PFSK-1 (cell line): ENCODE data around the gene CPD.

Experiments
- FOXP2 ChIP-seq: optimal IDR thresholded peaks from 2 replicates; pipeline ENCODE3; 2011; ENCODE audit warnings: borderline replicate concordance, control low read depth, inconsistent platforms; ENCODE audit not compliant: insufficient read depth; ENCODE audit errors: extremely low read length, extremely low read depth
- POLR2AphosphoS5 ChIP-seq: IDR thresholded peaks from 2 replicates; pipeline ENCODE4 v1.6.1; 2012; ENCODE audit warnings: low read depth, mild to moderate bottlenecking, control low read depth, low read length, moderate library complexity
- SIN3A ChIP-seq: IDR thresholded peaks from 2 replicates; pipeline ENCODE4 v1.6.1; 2012; ENCODE audit warnings: mild to moderate bottlenecking, low read length, moderate library complexity, borderline replicate concordance; ENCODE audit not compliant: insufficient read depth
- TAF1 ChIP-seq: IDR thresholded peaks from 2 replicates; pipeline ENCODE4 v1.6.1; 2012; ENCODE audit warnings: low read length, control low read depth, borderline replicate concordance; ENCODE audit not compliant: insufficient read depth
- TF ChIP-seq, protein P1 (sequence below), 2 experiments: IDR thresholded peaks; 2 replicates each; pipeline versions ENCODE4 v1.6.1 to v1.8.0; 2011 to 2012; ENCODE audit warnings: low read depth in 2 of 2, low read length in 2 of 2, control low read depth in 1 of 2, inconsistent platforms in 1 of 2, mild to moderate bottlenecking in 1 of 2, moderate library complexity in 1 of 2; ENCODE audit not compliant: insufficient read depth in 1 of 2

The CPD gene

GRCh38 chr17:30454635-30455034, 75.9 kb downstream of the CPD start:
- TF ChIP-seq, protein P1, sequence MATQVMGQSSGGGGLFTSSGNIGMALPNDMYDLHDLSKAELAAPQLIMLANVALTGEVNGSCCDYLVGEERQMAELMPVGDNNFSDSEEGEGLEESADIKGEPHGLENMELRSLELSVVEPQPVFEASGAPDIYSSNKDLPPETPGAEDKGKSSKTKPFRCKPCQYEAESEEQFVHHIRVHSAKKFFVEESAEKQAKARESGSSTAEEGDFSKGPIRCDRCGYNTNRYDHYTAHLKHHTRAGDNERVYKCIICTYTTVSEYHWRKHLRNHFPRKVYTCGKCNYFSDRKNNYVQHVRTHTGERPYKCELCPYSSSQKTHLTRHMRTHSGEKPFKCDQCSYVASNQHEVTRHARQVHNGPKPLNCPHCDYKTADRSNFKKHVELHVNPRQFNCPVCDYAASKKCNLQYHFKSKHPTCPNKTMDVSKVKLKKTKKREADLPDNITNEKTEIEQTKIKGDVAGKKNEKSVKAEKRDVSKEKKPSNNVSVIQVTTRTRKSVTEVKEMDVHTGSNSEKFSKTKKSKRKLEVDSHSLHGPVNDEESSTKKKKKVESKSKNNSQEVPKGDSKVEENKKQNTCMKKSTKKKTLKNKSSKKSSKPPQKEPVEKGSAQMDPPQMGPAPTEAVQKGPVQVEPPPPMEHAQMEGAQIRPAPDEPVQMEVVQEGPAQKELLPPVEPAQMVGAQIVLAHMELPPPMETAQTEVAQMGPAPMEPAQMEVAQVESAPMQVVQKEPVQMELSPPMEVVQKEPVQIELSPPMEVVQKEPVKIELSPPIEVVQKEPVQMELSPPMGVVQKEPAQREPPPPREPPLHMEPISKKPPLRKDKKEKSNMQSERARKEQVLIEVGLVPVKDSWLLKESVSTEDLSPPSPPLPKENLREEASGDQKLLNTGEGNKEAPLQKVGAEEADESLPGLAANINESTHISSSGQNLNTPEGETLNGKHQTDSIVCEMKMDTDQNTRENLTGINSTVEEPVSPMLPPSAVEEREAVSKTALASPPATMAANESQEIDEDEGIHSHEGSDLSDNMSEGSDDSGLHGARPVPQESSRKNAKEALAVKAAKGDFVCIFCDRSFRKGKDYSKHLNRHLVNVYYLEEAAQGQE (IDR thresholded peaks at IDR 0.05; ENCODE audit: insufficient read depth in 1 of 2, low read depth in 2 of 2, low read length in 2 of 2), result no peak
- TF ChIP-seq FOXP2 (no peak), SIN3A (no peak), POLR2AphosphoS5 (no peak), TAF1 (no peak)

DNA sequence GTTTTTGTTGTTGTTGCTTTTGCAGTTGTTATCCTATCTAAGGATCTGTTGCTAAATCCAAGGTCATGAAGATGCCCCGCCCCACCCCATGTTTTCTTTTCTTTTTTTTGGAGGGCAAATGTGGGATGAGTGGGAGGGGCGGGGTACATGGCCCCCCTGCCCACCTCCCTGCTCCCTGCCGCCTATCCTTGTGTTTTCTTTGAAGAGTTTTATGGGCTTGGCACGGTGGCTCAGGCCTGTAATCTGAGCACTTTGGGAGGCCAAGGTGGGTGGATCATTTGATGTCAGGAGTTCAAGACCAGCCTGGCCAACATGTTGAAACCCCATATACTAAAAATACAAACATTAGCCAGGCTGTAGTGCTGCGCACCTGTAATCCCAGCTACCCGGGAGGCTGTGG, 79.6 kb downstream of the CPD start:
- TF ChIP-seq TAF1 (no peak), SIN3A (no peak), FOXP2 (no peak), POLR2AphosphoS5 (no peak)
- TF ChIP-seq, protein P1 (IDR thresholded peaks at IDR 0.05; ENCODE audit: insufficient read depth in 1 of 2, low read depth in 2 of 2, low read length in 2 of 2), result no peak

DNA sequence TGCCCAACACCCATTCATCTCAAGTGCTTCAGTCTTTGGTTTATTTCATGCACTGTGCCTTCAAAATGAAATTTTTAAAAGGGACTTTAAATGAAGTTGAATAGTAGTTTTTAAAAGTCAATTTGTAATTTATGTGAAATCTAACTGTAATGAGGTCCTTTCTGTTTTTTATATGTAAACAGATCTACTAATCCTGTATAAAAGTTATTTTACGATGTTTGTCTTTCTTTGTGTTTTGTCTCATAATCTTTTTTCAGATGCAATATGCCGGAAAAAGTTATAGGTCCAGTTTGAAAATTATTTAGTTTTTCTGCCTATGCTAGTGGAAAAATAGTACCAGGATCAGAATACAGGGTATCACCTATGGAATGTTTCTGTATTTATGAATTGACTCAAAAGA, 89.7 kb downstream of the CPD start:
- TF ChIP-seq FOXP2 (no peak), POLR2AphosphoS5 (no peak), TAF1 (no peak), SIN3A (no peak)
- TF ChIP-seq, protein P1 (IDR thresholded peaks at IDR 0.05; ENCODE audit: insufficient read depth in 1 of 2, low read depth in 2 of 2, low read length in 2 of 2), result no peak

GRCh38 chr17:30472238-30472890, 93.6 kb downstream of the CPD start:
- TF ChIP-seq TAF1, result no peak
- no peak for TF ChIP-seq FOXP2
- no peak for TF ChIP-seq POLR2AphosphoS5
- TF ChIP-seq SIN3A, result no peak
- TF ChIP-seq, protein P1 (IDR thresholded peaks at IDR 0.05; ENCODE audit: insufficient read depth in 1 of 2, low read depth in 2 of 2, low read length in 2 of 2), result no peak

GRCh38 chr17:30475206-30475605, 96.5 kb downstream of the CPD start:
- TF ChIP-seq POLR2AphosphoS5 (no peak), SIN3A (no peak), FOXP2 (no peak), TAF1 (no peak)
- TF ChIP-seq, protein P1 (IDR thresholded peaks at IDR 0.05; ENCODE audit: insufficient read depth in 1 of 2, low read depth in 2 of 2, low read length in 2 of 2), result no peak
